H9 (cell line): Measurements from ENCODE around the gene KAT14. TPM values are rescaled to one million over a fixed set of nuclear protein-coding genes. Genes with fewer than 3 reads are reported as not detected.
"Not testable (repeated sequence)": the region's sequence is repeated elsewhere in the genome, so short reads cannot be mapped to it uniquely, and the experiment has no call there.

ENCODE experiments used
- DNase-seq: peaks from one replicate; pipeline ENCODE4 v3.0.0-alpha.2; 2017
- H2AFZ ChIP-seq: one replicate; pipeline ENCODE4 v1.6.1; 2013; ENCODE audit warnings: mild to moderate bottlenecking, low read length, control low read depth, moderate library complexity
- H2AK5ac ChIP-seq: 2 replicates; pipeline ENCODE4 v1.6.1; 2013; ENCODE audit warnings: low read length, control low read depth, mixed read lengths; ENCODE audit not compliant: insufficient read length
- H2BK120ac ChIP-seq: one replicate; pipeline ENCODE4 v1.6.1; 2013; ENCODE audit warnings: low read depth, mild to moderate bottlenecking, low read length, control low read depth, inconsistent platforms; ENCODE audit not compliant: poor library complexity, severe bottlenecking
- H2BK12ac ChIP-seq: 2 replicates; pipeline ENCODE4 v1.6.1; 2013; ENCODE audit warnings: low read length, control low read depth, mixed read lengths, low read depth; ENCODE audit not compliant: insufficient read length
- H2BK15ac ChIP-seq: 2 replicates; pipeline ENCODE4 v1.6.1; 2013; ENCODE audit warnings: low read depth, low read length, control low read depth
- H2BK20ac ChIP-seq: one replicate; pipeline ENCODE4 v1.6.1; 2013; ENCODE audit warnings: low read depth, mild to moderate bottlenecking, low read length, control low read depth, inconsistent platforms; ENCODE audit not compliant: poor library complexity, severe bottlenecking
- H2BK5ac ChIP-seq: 2 replicates; pipeline ENCODE4 v1.6.1; 2013; ENCODE audit warnings: low read length, control low read depth, mixed read lengths; ENCODE audit not compliant: insufficient read length
- H3K14ac ChIP-seq: 2 replicates; pipeline ENCODE4 v1.6.1; 2013; ENCODE audit warnings: low read length, control low read depth; ENCODE audit not compliant: insufficient read depth
- H3K18ac ChIP-seq: 2 replicates; pipeline ENCODE4 v1.6.1; 2013; ENCODE audit warnings: low read depth, mild to moderate bottlenecking, mixed read lengths, low read length, control low read depth; ENCODE audit not compliant: insufficient read length
- H3K23ac ChIP-seq: 2 replicates; pipeline ENCODE4 v1.6.1; 2013; ENCODE audit warnings: low read length, control low read depth, mixed read lengths, low read depth; ENCODE audit not compliant: insufficient read length
- H3K23me2 ChIP-seq: 2 replicates; pipeline ENCODE4 v1.6.1; 2013; ENCODE audit warnings: low read depth, mild to moderate bottlenecking, mixed read lengths, low read length, control low read depth; ENCODE audit not compliant: insufficient read length, poor library complexity, severe bottlenecking
- H3K27ac ChIP-seq: 2 replicates; pipeline ENCODE4 v1.5.1; 2013; ENCODE audit warnings: low read length, control low read depth, mixed read lengths, low read depth; ENCODE audit not compliant: insufficient read length
- H3K27me3 ChIP-seq: 2 replicates; pipeline ENCODE4 v1.6.1; 2013; ENCODE audit warnings: low read length, control low read depth, inconsistent platforms; ENCODE audit not compliant: insufficient read depth
- H3K4ac ChIP-seq: 2 replicates; pipeline ENCODE4 v1.6.1; 2013; ENCODE audit warnings: low read depth, mild to moderate bottlenecking, control low read depth, inconsistent platforms, low read length, moderate library complexity
- H3K4me1 ChIP-seq: 2 replicates; pipeline ENCODE4 v1.6.1; 2013; ENCODE audit warnings: low read length, control low read depth, inconsistent platforms; ENCODE audit not compliant: insufficient read depth
- H3K4me2 ChIP-seq: 2 replicates; pipeline ENCODE4 v1.6.1; 2013; ENCODE audit warnings: low read length, control low read depth, mixed read lengths; ENCODE audit not compliant: insufficient read length, insufficient read depth
- H3K56ac ChIP-seq: 2 replicates; pipeline ENCODE4 v1.6.1; 2013; ENCODE audit warnings: low read depth, mild to moderate bottlenecking, mixed read lengths, low read length, control low read depth; ENCODE audit not compliant: insufficient read length
- H3K79me1 ChIP-seq: 2 replicates; pipeline ENCODE4 v1.6.1; 2013; ENCODE audit warnings: low read depth, mild to moderate bottlenecking, moderate library complexity, low read length, control low read depth, inconsistent platforms; ENCODE audit not compliant: insufficient read depth, poor library complexity, severe bottlenecking
- H3K79me2 ChIP-seq: 2 replicates; pipeline ENCODE4 v1.6.1; 2013; ENCODE audit warnings: low read length, control low read depth, inconsistent platforms; ENCODE audit not compliant: insufficient read depth
- H3K9ac ChIP-seq: 2 replicates; pipeline ENCODE4 v1.6.1; 2013; ENCODE audit warnings: low read length, control low read depth, mixed read lengths; ENCODE audit not compliant: insufficient read length; ENCODE audit errors: extremely low read depth
- H3K9me3 ChIP-seq: one replicate; pipeline ENCODE4 v1.6.1; 2013; ENCODE audit warnings: low read depth, low read length, inconsistent platforms; ENCODE audit not compliant: control insufficient read depth
- H3T11ph ChIP-seq: one replicate; pipeline ENCODE4 v1.6.1; 2013; ENCODE audit warnings: mild to moderate bottlenecking, low read length, control low read depth, inconsistent platforms
- H4K20me1 ChIP-seq: one replicate; pipeline ENCODE4 v1.6.1; 2013; ENCODE audit not compliant: control insufficient read depth, insufficient read length, insufficient read depth
- H4K5ac ChIP-seq: 2 replicates; pipeline ENCODE4 v1.6.1; 2013; ENCODE audit warnings: low read depth, mild to moderate bottlenecking, mixed read lengths, low read length, control low read depth; ENCODE audit not compliant: insufficient read length
- H4K8ac ChIP-seq: replicated peaks from 2 replicates; pipeline ENCODE4 v1.6.1; 2013; ENCODE audit warnings: low read length, control low read depth, mixed read lengths, low read depth; ENCODE audit not compliant: insufficient read length
- H4K91ac ChIP-seq: 2 replicates; pipeline ENCODE4 v1.6.1; 2013; ENCODE audit warnings: low read depth, mild to moderate bottlenecking, moderate library complexity, mixed read lengths, low read length, control low read depth; ENCODE audit not compliant: insufficient read length
- H3K27ac Mint-ChIP-seq, 3 experiments: 2 replicates in 2 of 3; 3 replicates in 1 of 3; pipeline ENCODE4 v1.8.0; 2020 to 2021; ENCODE audit warnings: mixed read lengths in 3 of 3, mild to moderate bottlenecking in 1 of 3, moderate library complexity in 1 of 3
- H3K27me3 Mint-ChIP-seq: 2 replicates; pipeline ENCODE4 v1.8.0; 2021; ENCODE audit warnings: low read depth, mild to moderate bottlenecking, moderate library complexity, mixed read lengths
- H3K36me3 Mint-ChIP-seq, 3 experiments: 2 replicates in 2 of 3; 3 replicates in 1 of 3; pipeline ENCODE4 v1.8.0; 2020 to 2021; ENCODE audit warnings: low read depth in 3 of 3, mixed read lengths in 3 of 3; ENCODE audit not compliant: insufficient read depth in 1 of 3
- H3K4me1 Mint-ChIP-seq, 2 experiments: 2 replicates each; pipeline ENCODE4 v1.8.0; 2020; ENCODE audit warnings: mixed read lengths in 2 of 2
- H3K4me3 Mint-ChIP-seq, 2 experiments: 2 replicates in 1 of 2; 3 replicates in 1 of 2; pipeline ENCODE4 v1.8.0; 2020 to 2021; ENCODE audit warnings: mild to moderate bottlenecking in 2 of 2, mixed read lengths in 2 of 2, moderate library complexity in 1 of 2
- H3K9me3 Mint-ChIP-seq, 2 experiments: 2 replicates in 1 of 2; 3 replicates in 1 of 2; pipeline ENCODE4 v1.8.0; 2020; ENCODE audit warnings: mild to moderate bottlenecking in 2 of 2, mixed read lengths in 2 of 2, moderate library complexity in 1 of 2
- WGBS: extraction: QIAGEN DNeasy Blood & Tissue Kit; methylation state at CpG from one replicate; pipeline ENCODE4 v1.1.7; 2013; ENCODE audit warnings: missing lambda C conversion rate, low lambda C conversion rate, mixed read lengths; ENCODE audit not compliant: insufficient read length; ENCODE audit errors: extremely low coverage; 5-methylcytosine and 5-hydroxymethylcytosine counted together
- total RNA-seq: library from RNA; stranded (reverse); gene quantifications from 2 replicates; pipeline ENCODE4 v1.2.1, GENCODE V29; 2021
- TF ChIP-seq, protein P1 (sequence below): fragments of 200-600 bp; sonication (generic); conservative IDR thresholded peaks from 3 replicates; pipeline ENCODE4 v1.8.0; 2021; ENCODE audit warnings: antibody characterized with exemption, mild to moderate bottlenecking

KAT14 gene
- total RNA-seq, 1 experiment from 2014 or later = 19.2 TPM

DNA sequence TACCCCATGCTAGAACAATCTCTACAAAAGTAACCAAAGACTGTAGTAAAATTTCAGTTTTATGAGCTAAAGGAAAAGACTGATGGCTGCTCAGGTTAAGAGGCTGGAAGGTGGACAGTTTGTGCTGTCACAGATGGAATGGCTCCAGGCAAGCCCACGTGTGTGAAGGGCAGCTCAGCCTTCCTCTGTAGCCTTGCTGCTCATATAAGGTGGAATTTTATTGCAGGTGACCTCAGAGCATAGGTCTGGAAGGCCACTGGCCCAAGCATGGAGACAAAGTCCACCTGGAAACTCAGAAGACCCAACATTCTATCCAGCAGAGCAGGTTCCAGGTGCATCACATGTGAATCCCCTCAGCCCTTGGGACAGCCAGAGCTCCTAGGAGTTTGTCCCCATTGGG, 53.6 kb downstream of the KAT14 start:
- no CpG with 5 or more reads among the region's 1 CpG for WGBS

DNA sequence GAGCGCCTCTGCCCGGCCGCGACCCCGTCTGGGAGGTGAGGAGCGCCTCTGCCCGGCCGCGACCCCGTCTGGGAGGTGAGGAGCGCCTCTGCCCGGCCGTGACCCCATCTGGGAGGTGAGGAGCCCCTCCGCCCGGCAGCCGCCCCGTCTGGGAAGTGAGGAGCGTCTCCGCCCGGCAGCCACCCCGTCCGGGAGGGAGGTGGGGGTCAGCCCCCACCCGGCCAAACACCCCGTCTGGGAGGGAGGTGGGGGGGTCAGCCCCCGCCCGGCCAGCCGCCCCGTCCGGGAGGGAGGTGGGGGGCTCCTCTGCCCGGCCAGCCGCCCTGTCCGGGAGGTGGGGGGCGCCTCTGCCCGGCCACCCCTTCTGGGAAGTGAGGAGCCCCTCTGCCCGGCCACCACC, 56.8 kb downstream of the KAT14 start:
- not testable (repeated sequence) for H3K4me2 ChIP-seq, H2AK5ac ChIP-seq, H3K79me1 ChIP-seq, H3K14ac ChIP-seq, H3K18ac ChIP-seq, DNase-seq, H2BK5ac ChIP-seq, H4K91ac ChIP-seq, H3K4ac ChIP-seq, H3K27ac ChIP-seq, H3K4me1 Mint-ChIP-seq, H3T11ph ChIP-seq, H4K20me1 ChIP-seq, H2BK12ac ChIP-seq, H2BK15ac ChIP-seq, H3K9me3 Mint-ChIP-seq, H3K9me3 ChIP-seq, H2BK20ac ChIP-seq, H2AFZ ChIP-seq, H3K79me2 ChIP-seq, H3K27me3 Mint-ChIP-seq, H3K23ac ChIP-seq, H3K56ac ChIP-seq, H3K9ac ChIP-seq, H4K8ac ChIP-seq, H3K4me1 ChIP-seq, H3K27ac Mint-ChIP-seq, H3K4me3 Mint-ChIP-seq, H3K27me3 ChIP-seq, H3K23me2 ChIP-seq, H2BK120ac ChIP-seq, H4K5ac ChIP-seq
- peaks cover 5 to 13% (median 9%) of the 10 kb centered on the region in 3 experiments; a peak in 4 of 7 replicates for H3K36me3 Mint-ChIP-seq
- WGBS = no CpG with 5 or more reads among the region's 35 CpGs

More for the DNA sequence above, 53.6 kb downstream of the KAT14 start:
- Histone ChIP-seq H2BK5ac (no peak overlapping the region), H3K27me3 (no peaks in the 10 kb centered on the region), H2AFZ (no peak overlapping the region), H3K9ac (no peak overlapping the region), H3K56ac (no peak overlapping the region), H3K18ac (no peak overlapping the region), H4K8ac (no peak overlapping the region), H2BK20ac (no peak overlapping the region), H3K14ac (no peak overlapping the region), H3T11ph (no peak overlapping the region), H4K91ac (no peak overlapping the region), H3K4me1 (no peaks in the 10 kb centered on the region), H3K79me1 (no peaks in the 10 kb centered on the region), H2BK120ac (no peak overlapping the region), H3K4ac (no peak overlapping the region), H2AK5ac (no peak overlapping the region), H2BK12ac (no peak overlapping the region), H3K23me2 (no peaks in the 10 kb centered on the region), H3K23ac (no peak overlapping the region), H2BK15ac (no peak overlapping the region), H3K79me2 (no peaks in the 10 kb centered on the region), H4K5ac (no peak overlapping the region), H3K4me2 (no peak overlapping the region), H4K20me1 (no peaks in the 10 kb centered on the region), H3K9me3 (no peaks in the 10 kb centered on the region), H3K27ac (no peak overlapping the region)
- no peak for DNase-seq
- Mint-ChIP-seq H3K27ac (0 out of 7 replicates have a peak overlapping the region, but pooled peaks of 1 of the 3 experiments have one; percentile 20), H3K36me3 (peaks cover 5 to 25% (median 10%) of the 10 kb centered on the region in 3 experiments; a peak in 6 of 7 replicates), H3K27me3 (no peaks in the 10 kb centered on the region), H3K9me3 (peaks cover 4 to 6% of the 10 kb centered on the region in 2 experiments; a peak in 2 of 5 replicates), H3K4me3 (no peak overlapping the region), H3K4me1 (no peaks in the 10 kb centered on the region; a peak in 1 of 4 replicates)
- TF ChIP-seq, protein P1, sequence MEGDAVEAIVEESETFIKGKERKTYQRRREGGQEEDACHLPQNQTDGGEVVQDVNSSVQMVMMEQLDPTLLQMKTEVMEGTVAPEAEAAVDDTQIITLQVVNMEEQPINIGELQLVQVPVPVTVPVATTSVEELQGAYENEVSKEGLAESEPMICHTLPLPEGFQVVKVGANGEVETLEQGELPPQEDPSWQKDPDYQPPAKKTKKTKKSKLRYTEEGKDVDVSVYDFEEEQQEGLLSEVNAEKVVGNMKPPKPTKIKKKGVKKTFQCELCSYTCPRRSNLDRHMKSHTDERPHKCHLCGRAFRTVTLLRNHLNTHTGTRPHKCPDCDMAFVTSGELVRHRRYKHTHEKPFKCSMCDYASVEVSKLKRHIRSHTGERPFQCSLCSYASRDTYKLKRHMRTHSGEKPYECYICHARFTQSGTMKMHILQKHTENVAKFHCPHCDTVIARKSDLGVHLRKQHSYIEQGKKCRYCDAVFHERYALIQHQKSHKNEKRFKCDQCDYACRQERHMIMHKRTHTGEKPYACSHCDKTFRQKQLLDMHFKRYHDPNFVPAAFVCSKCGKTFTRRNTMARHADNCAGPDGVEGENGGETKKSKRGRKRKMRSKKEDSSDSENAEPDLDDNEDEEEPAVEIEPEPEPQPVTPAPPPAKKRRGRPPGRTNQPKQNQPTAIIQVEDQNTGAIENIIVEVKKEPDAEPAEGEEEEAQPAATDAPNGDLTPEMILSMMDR = no peak
